ENCODE results near the gene PPOX.

DNA sequence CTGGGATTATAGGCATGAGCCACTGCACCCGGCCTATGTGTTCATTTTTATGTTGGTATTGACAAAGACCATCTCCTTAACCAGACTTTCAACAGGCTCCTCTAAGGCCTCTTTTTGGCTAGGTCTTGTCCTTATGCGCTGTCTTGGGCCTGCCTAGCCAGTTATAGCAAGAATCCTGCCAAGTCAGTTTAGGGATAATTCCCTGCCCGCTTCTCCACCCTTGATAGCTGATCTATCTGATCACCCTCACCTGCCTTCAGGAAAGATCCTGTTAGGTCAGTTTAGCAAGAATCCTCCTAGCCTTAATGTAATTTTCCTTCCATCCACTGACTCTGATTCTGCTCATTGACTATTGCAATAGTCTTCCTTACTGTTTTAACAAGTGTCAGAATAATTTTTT, 13.5 kb downstream of the PPOX start:
- TF ChIP-seq, protein P1, sequence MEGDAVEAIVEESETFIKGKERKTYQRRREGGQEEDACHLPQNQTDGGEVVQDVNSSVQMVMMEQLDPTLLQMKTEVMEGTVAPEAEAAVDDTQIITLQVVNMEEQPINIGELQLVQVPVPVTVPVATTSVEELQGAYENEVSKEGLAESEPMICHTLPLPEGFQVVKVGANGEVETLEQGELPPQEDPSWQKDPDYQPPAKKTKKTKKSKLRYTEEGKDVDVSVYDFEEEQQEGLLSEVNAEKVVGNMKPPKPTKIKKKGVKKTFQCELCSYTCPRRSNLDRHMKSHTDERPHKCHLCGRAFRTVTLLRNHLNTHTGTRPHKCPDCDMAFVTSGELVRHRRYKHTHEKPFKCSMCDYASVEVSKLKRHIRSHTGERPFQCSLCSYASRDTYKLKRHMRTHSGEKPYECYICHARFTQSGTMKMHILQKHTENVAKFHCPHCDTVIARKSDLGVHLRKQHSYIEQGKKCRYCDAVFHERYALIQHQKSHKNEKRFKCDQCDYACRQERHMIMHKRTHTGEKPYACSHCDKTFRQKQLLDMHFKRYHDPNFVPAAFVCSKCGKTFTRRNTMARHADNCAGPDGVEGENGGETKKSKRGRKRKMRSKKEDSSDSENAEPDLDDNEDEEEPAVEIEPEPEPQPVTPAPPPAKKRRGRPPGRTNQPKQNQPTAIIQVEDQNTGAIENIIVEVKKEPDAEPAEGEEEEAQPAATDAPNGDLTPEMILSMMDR (conservative IDR thresholded peaks at IDR 0.05; ENCODE audit: low read depth in 2 of 2) = no peak
- TF ChIP-seq POLR2AphosphoS5 (IDR thresholded peaks at IDR 0.05; ENCODE audit: low read depth) = no peak
- TF ChIP-seq, protein P2, sequence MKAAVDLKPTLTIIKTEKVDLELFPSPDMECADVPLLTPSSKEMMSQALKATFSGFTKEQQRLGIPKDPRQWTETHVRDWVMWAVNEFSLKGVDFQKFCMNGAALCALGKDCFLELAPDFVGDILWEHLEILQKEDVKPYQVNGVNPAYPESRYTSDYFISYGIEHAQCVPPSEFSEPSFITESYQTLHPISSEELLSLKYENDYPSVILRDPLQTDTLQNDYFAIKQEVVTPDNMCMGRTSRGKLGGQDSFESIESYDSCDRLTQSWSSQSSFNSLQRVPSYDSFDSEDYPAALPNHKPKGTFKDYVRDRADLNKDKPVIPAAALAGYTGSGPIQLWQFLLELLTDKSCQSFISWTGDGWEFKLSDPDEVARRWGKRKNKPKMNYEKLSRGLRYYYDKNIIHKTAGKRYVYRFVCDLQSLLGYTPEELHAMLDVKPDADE (IDR thresholded peaks at IDR 0.05) = no peak
- no peak for TF ChIP-seq EZH2 (IDR thresholded peaks at IDR 0.05; ENCODE audit: low read depth, unreplicated experiment)
- no peak for TF ChIP-seq ZNF331 (CRISPR knock-in tag; IDR thresholded peaks at IDR 0.05; ENCODE audit: low read depth)
- TF ChIP-seq STAT1 (IDR thresholded peaks at IDR 0.05; ENCODE audit: unreplicated experiment) = no peak
- TF ChIP-seq CREB1 (CRISPR knock-in tag; IDR thresholded peaks at IDR 0.05; ENCODE audit: low read depth) = no peak
- TF ChIP-seq, protein P3, sequence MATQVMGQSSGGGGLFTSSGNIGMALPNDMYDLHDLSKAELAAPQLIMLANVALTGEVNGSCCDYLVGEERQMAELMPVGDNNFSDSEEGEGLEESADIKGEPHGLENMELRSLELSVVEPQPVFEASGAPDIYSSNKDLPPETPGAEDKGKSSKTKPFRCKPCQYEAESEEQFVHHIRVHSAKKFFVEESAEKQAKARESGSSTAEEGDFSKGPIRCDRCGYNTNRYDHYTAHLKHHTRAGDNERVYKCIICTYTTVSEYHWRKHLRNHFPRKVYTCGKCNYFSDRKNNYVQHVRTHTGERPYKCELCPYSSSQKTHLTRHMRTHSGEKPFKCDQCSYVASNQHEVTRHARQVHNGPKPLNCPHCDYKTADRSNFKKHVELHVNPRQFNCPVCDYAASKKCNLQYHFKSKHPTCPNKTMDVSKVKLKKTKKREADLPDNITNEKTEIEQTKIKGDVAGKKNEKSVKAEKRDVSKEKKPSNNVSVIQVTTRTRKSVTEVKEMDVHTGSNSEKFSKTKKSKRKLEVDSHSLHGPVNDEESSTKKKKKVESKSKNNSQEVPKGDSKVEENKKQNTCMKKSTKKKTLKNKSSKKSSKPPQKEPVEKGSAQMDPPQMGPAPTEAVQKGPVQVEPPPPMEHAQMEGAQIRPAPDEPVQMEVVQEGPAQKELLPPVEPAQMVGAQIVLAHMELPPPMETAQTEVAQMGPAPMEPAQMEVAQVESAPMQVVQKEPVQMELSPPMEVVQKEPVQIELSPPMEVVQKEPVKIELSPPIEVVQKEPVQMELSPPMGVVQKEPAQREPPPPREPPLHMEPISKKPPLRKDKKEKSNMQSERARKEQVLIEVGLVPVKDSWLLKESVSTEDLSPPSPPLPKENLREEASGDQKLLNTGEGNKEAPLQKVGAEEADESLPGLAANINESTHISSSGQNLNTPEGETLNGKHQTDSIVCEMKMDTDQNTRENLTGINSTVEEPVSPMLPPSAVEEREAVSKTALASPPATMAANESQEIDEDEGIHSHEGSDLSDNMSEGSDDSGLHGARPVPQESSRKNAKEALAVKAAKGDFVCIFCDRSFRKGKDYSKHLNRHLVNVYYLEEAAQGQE (IDR thresholded peaks at IDR 0.05; ENCODE audit: unreplicated experiment) = no peak
- TF ChIP-seq EZH2phosphoT487 (IDR thresholded peaks at IDR 0.05; ENCODE audit: unreplicated experiment) = no peak
- TF ChIP-seq JUNB (IDR thresholded peaks at IDR 0.05; ENCODE audit: unreplicated experiment) = no peak
- TF ChIP-seq, protein P4, sequence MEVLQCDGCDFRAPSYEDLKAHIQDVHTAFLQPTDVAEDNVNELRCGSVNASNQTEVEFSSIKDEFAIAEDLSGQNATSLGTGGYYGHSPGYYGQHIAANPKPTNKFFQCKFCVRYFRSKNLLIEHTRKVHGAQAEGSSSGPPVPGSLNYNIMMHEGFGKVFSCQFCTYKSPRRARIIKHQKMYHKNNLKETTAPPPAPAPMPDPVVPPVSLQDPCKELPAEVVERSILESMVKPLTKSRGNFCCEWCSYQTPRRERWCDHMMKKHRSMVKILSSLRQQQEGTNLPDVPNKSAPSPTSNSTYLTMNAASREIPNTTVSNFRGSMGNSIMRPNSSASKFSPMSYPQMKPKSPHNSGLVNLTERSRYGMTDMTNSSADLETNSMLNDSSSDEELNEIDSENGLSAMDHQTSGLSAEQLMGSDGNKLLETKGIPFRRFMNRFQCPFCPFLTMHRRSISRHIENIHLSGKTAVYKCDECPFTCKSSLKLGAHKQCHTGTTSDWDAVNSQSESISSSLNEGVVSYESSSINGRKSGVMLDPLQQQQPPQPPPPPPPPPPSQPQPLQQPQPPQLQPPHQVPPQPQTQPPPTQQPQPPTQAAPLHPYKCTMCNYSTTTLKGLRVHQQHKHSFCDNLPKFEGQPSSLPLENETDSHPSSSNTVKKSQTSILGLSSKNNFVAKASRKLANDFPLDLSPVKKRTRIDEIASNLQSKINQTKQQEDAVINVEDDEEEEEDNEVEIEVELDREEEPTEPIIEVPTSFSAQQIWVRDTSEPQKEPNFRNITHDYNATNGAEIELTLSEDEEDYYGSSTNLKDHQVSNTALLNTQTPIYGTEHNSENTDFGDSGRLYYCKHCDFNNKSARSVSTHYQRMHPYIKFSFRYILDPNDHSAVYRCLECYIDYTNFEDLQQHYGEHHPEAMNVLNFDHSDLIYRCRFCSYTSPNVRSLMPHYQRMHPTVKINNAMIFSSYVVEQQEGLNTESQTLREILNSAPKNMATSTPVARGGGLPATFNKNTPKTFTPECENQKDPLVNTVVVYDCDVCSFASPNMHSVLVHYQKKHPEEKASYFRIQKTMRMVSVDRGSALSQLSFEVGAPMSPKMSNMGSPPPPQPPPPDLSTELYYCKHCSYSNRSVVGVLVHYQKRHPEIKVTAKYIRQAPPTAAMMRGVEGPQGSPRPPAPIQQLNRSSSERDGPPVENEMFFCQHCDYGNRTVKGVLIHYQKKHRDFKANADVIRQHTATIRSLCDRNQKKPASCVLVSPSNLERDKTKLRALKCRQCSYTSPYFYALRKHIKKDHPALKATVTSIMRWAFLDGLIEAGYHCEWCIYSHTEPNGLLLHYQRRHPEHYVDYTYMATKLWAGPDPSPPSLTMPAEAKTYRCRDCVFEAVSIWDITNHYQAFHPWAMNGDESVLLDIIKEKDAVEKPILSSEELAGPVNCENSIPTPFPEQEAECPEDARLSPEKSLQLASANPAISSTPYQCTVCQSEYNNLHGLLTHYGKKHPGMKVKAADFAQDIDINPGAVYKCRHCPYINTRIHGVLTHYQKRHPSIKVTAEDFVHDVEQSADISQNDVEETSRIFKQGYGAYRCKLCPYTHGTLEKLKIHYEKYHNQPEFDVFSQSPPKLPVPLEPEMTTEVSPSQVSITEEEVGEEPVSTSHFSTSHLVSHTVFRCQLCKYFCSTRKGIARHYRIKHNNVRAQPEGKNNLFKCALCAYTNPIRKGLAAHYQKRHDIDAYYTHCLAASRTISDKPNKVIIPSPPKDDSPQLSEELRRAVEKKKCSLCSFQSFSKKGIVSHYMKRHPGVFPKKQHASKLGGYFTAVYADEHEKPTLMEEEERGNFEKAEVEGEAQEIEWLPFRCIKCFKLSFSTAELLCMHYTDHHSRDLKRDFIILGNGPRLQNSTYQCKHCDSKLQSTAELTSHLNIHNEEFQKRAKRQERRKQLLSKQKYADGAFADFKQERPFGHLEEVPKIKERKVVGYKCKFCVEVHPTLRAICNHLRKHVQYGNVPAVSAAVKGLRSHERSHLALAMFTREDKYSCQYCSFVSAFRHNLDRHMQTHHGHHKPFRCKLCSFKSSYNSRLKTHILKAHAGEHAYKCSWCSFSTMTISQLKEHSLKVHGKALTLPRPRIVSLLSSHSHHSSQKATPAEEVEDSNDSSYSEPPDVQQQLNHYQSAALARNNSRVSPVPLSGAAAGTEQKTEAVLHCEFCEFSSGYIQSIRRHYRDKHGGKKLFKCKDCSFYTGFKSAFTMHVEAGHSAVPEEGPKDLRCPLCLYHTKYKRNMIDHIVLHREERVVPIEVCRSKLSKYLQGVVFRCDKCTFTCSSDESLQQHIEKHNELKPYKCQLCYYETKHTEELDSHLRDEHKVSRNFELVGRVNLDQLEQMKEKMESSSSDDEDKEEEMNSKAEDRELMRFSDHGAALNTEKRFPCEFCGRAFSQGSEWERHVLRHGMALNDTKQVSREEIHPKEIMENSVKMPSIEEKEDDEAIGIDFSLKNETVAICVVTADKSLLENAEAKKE (CRISPR knock-in tag; IDR thresholded peaks at IDR 0.05) = no peak
